HG02763 (cell line): ENCODE data around the gene NLK.
"Not testable (repeated sequence)": the region's sequence is repeated elsewhere in the genome, so short reads cannot be mapped to it uniquely, and the experiment has no call there.

ENCODE experiments used
- ATAC-seq: cut with Tn5 transposase; IDR thresholded peaks from one replicate; pipeline ENCODE4 v1.9.1; 2021; ENCODE audit warnings: mild to moderate bottlenecking, moderate library complexity; ENCODE audit not compliant: unreplicated experiment

Gene NLK

GRCh38 chr17:28227316-28228108 lies 185.0 kb downstream of the NLK start:
- ATAC-seq: no peak

- ATAC-seq: no peak
Measured at GRCh38 chr17:28228109-28228840, 185.8 kb downstream of the NLK start.

GRCh38 chr17:28228986-28229729 lies 186.7 kb downstream of the NLK start:
- no peak for ATAC-seq

GRCh38 chr17:28230011-28230410 lies 187.5 kb downstream of the NLK start:
- no peak for ATAC-seq

- not testable (repeated sequence) for ATAC-seq
Measured at GRCh38 chr17:28230607-28231006, 188.1 kb downstream of the NLK start.

GRCh38 chr17:28231624-28232023 lies 189.1 kb downstream of the NLK start:
- not testable (repeated sequence) for ATAC-seq

GRCh38 chr17:28232966-28233870 lies 190.7 kb downstream of the NLK start:
- not testable (repeated sequence) for ATAC-seq

GRCh38 chr17:28233872-28234856 lies 191.7 kb downstream of the NLK start:
- not testable (repeated sequence) for ATAC-seq

- ATAC-seq: not testable (repeated sequence)
Measured at GRCh38 chr17:28235066-28235700, 192.7 kb downstream of the NLK start.

GRCh38 chr17:28236033-28236653 lies 193.7 kb downstream of the NLK start:
- not testable (repeated sequence) for ATAC-seq

- not testable (repeated sequence) for ATAC-seq
Measured at GRCh38 chr17:28238547-28239270, 196.2 kb downstream of the NLK start.

- no peak for ATAC-seq
Measured at GRCh38 chr17:28239271-28239624, 196.8 kb downstream of the NLK start.

GRCh38 chr17:28240688-28241340 lies 198.3 kb downstream of the NLK start:
- no peak for ATAC-seq

- ATAC-seq: no peak
Measured at GRCh38 chr17:28242791-28243190, 200.3 kb downstream of the NLK start.

- ATAC-seq: not testable (repeated sequence)
Measured at GRCh38 chr17:28243268-28243667, 200.8 kb downstream of the NLK start.

GRCh38 chr17:28244446-28244845 lies 202.0 kb downstream of the NLK start:
- no peak for ATAC-seq
